GM19467 (cell line): ENCODE results near the gene PLEKHA1.

Experiments
- ATAC-seq: cut with Tn5 transposase; IDR thresholded peaks from one replicate; pipeline ENCODE4 v1.9.1; 2021; ENCODE audit warnings: mild to moderate bottlenecking, moderate library complexity; ENCODE audit not compliant: unreplicated experiment

Gene PLEKHA1

DNA sequence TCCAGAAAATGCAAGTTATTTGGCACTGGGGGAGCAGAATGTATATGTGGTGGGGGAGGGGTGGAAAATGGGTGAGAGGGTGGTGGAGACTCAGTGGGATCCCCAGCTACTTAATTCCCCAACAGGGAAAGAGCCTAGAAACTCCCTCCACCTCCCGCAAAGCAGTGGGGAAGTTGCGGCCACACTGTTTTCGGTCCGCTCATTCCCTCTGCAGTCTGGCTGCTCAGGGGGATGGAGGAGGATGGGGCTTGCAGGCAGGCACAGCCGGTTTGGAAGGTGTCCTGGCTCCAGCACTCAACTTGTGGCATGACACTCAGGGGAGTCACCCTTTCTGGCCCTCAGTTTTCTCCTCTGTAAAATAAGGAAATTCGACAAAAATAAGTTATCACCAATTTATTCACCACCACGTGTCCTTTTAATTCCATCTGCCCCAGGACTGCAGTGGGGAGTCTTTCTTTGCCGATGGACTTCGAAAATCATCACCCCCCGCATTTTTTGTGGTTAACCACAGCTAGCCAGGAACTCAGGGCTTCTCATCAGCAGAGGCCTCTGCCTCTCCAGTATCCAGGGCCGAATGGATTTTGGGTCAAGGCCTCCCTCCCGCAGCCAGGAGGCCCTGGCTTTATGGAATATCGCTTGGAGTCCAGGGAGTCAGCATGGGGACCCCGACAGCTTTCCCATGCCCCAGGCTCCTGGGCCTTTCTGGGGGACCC, 85.2 kb downstream of the PLEKHA1 start:
- ATAC-seq, result no peak

DNA sequence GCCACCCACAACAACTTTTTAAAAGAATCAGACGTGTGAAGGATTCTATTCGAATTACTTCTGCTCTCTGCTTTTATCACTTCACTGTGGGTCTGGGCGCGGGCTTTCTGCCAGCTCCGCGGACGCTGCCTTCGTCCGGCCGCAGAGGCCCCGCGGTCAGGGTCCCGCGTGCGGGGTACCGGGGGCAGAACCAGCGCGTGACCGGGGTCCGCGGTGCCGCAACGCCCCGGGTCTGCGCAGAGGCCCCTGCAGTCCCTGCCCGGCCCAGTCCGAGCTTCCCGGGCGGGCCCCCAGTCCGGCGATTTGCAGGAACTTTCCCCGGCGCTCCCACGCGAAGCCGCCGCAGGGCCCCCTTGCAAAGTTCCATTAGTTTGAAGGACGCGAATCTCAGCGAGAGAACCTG, 86.4 kb downstream of the PLEKHA1 start:
- no peak for ATAC-seq

DNA sequence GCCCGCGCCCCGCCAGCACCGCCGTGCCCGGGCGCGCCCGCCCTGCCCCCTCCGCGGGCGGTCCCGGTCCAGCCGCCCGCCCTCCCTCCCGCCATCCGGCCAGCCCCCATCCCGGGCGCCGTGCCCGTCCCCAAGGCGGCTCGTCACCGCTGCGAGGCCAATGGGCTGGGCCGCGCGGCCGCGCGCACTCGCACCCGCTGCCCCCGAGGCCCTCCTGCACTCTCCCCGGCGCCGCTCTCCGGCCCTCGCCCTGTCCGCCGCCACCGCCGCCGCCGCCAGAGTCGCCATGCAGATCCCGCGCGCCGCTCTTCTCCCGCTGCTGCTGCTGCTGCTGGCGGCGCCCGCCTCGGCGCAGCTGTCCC, 86.8 kb downstream of the PLEKHA1 start, which contains the start of gene HTRA1:
Gene HTRA1 (plus strand): TSS at position 187 of the 362 bp plus-strand sequence. CDS start 100 bp downstream, at position 287.
- no peak for ATAC-seq

DNA sequence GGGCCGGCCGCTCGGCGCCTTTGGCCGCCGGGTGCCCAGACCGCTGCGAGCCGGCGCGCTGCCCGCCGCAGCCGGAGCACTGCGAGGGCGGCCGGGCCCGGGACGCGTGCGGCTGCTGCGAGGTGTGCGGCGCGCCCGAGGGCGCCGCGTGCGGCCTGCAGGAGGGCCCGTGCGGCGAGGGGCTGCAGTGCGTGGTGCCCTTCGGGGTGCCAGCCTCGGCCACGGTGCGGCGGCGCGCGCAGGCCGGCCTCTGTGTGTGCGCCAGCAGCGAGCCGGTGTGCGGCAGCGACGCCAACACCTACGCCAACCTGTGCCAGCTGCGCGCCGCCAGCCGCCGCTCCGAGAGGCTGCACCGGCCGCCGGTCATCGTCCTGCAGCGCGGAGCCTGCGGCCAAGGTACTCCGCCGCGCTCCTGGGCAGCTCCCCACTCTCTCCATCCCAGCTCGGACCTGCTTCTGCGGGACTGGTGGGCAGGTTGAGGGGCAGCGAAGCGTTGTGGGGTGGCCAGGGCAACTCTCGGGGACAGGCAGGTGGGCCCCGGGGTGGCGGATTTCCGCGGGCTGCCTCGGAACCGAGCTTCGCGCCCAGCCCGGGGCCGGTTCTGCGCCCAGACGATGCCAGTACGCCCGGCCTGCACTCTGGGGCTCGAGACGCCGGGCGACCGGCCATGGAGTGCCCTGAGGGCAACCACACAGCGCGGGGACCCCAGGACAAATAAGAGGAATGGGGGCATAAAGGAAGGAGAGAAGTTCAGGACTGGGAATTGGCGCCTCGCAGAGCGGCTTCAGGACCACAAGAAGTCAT, 87.4 kb downstream of the PLEKHA1 start:
- no peak for ATAC-seq

DNA sequence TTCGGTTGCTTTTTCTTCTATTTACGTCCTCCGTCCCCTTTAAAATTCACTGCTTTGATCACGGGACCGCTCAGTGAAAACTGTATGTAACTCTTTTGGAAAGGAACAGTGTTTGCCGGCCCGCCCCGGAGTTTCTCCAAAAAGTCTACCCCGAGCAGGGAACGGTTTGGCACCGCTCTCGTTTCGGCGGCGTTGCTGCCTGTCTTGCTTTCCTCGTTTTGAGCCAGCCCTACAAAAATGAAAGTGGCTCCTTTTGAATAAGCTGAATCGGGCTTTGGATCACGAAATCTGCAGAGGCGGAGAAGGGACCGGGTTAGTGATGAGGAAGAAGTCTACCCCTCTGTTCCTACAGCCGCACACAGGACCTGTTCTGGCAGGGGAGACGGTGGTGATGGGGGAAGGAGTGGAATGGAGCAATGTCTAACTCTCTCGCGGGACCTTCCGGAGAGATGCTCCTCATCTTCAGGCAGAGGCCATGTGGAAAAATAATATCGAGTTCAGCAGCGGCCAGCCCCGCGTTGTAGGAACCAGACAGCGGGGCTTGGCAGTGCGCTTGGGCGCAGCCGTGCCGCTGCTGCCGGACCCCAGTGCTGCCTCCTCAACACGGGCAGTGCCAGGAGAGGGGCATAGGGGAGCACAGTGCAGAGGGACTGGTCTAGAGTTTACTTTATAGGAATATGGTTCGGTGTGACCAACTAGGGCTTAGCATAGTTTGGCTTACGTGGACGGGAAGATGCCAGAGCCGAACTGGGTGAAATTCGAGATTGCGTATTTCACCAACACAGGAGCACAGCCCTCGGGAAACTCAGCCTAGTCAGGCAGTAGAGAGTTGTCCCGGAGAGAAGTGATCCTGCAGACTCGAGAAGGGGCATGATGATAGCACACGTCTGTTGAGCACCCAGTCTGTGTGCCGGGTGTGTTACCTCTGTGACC, 88.3 kb downstream of the PLEKHA1 start:
- no peak for ATAC-seq

DNA sequence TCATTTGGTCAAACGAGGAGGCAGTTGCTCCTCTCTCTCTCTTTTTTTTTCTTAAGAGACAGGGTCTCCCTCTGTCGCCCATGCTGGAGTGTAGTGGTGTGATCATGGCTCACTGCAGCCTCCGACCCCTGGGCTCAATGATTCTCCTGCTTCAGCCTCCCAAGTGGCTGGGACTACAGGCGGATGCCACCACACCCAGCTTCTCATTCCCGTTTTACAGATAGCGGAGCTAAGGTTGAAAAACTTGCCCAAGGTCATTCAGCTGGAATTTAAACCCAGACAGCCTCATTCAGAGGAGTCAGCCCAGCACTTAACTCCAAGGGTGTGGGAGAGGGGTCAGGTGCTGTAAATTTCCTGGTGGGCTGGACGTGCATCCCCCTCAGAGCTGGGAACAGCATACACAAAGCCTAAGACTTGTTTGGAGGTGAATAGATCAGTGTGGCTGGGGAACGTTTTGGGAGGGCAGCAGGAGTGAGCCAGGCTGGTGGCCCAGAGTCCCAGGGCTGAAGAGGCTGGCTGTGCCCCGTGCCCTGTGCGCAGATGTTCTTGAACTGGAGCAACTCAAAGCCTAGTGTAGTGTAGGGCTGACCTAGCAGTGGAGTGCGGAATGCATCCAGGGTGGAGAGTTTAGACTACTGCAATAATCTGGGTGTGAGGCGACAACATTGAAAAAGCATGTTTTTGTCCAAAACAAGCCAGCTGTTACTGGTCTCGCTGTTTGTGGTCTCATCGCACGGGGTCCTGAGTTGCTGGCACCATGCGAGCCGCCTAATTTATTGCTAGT, 89.2 kb downstream of the PLEKHA1 start:
- no peak for ATAC-seq

DNA sequence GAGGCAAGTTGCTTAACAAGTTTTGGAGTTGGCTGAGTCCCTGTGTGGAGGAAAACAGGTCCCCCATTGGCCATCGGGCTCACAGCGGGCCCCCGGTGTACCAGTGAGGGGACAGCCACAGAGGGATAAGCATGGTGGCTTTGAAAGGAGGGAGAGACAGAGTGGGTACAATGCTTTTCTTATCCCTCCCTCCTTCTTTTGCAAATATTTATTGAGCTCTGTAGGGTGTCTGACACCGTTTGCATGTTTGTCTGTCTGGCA, 89.7 kb downstream of the PLEKHA1 start:
- no peak for ATAC-seq

DNA sequence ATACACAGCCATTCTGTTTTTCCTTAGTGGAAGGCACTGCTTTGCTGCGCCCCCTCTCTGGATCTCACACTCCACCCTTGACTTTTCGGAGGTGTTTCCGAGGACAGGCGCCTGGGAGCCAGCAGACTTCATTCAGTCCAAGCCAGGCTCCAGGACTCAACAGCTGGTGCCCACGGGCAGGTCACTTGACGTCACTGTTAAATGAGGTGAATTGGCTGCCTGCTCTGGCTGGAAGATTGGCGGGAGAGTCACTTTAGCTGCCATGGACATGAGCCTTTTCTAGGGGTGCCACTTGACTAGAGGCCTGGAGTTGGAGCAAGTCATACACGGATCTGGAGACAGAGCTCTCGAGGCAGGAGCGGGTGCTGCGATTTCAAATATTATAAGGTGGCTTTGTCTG, 90.1 kb downstream of the PLEKHA1 start:
- no peak for ATAC-seq

DNA sequence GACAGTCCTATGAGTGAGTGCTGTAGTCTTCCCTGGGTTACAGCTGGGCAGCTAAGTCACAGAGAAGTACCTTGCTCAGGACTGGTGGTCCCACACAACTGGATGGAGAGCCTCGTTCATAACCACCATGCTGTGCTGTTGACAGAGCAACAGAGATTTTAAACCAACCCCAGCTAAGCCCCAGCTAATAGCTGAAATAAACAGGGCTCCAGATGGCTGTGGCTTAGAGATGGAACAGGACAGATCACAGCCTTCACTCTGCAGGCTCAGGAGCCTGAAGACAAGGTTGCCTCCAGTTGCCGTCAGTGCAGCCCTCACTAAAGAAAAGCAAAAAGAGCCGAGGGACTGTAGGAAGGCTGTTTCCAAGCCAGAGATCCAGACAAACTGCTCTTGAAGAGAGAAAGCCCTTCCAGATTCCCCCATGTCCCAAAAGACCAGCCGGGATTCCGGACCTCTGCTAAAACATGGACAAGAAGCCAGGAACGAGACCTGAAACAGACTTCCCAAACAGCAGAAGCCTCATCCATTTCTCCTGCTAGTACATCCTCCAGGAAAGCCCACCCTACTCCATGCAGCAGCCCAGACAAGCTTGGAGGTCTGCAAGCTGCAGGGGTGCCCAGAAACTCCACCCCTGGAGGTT, 91.0 kb downstream of the PLEKHA1 start:
- no peak for ATAC-seq

DNA sequence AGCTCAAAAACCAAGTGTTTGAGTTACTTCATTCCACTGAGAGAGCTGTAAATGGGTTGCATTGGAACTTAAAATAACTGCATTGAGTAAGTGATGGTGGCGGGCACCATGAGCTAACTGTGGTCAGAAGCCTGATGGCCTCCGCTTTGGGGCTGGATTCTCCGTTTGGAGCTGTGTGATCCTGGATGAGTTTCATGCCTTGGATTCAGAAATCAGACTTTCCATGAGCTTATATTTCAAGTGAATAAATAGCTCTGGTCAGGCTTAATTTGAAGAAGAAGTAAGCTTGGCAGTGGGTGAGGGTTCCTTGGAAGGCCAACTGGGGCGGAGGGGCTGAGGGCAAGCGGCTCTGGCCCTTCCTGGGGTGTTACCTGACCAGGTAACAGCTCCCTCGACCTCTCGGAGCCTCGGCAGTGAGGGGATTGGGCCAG, 92.5 kb downstream of the PLEKHA1 start:
- ATAC-seq, result no peak

DNA sequence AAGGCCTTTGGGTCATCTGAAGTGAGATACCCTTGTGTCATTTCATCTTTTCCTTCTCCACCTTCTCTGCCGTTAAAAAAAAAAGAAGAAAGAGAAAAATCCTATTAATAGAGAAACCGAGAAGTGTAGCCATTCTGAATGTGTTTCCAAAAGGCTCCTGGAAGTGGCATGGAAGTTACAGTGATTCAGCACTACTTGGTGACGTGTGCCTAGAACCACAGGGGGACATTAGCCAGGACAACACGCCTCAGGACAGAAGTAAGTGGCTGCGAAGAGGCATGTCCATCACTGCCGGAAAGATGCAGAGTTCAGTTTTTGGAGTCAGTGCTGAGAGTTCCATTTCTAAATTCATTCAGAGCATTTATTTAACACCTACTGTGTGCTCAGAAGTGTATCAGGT, 93.2 kb downstream of the PLEKHA1 start:
- ATAC-seq, result no peak

DNA sequence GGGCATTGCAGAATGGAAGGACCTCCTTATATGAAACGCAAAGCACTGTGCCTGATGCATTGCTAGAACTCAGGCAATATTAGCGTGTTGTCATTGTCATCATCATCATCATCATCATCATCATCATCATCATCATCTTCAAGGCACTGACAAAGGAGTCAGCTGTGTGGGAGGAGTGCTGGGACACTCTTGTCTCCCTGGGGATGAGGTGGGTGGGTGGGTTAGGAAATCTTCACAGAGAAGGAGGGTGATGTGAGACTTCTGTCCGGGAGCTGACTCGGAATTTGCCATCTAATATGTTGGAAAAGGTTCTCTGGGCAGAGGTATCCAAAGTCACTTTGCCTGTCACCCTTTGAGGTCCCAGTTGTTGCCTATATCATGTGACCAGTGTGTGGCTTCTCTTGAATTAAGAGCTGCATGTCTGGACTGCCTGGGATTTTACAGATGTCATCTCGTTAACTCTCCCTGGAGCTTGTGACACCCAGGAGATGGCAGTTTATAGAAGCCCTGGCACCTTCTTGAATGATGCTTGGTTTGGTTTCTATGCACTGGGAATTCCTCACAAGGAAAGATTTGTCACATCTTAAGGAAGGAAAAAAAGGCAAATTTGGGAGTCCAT, 93.9 kb downstream of the PLEKHA1 start:
- ATAC-seq, result no peak

DNA sequence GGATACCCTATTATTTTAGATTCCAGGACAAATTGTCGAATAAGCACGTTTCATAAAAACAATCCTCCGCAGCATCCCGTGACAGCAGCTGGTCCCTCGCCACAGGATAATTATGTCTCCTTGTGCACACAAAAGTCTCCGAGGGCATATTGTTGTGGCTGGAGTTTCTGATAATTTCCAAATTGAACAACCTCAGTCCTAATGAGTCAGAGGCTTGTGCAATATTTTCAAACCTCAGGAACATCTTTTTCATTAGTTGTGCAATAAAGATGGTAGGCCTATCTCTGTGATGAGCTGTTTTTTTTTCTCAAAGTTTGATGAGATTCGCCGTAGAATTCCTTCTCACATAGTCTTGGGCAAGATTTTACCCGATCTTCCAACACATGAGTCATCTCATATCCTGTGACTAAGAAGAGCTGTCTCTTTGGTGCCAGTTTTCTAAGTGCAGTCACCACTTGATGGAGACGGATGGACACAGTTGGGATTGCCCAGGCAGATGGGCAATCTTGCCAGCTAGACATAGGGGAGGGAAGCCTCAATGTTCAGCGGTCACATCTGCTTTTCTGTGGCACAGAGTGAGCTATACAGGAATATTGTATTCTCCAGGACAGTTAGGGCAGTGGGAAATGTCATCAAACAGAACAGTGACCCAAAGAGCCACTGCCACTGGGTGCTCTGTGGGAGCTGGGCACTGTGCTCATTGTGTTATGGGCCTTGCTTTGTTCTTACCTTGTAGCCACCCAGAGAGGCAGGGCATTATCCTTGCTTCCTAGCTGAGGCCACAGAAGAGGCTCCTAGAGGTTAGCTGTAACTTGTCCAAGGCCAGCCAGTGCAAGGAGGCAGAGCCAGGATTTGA, 94.6 kb downstream of the PLEKHA1 start:
- no peak for ATAC-seq

DNA sequence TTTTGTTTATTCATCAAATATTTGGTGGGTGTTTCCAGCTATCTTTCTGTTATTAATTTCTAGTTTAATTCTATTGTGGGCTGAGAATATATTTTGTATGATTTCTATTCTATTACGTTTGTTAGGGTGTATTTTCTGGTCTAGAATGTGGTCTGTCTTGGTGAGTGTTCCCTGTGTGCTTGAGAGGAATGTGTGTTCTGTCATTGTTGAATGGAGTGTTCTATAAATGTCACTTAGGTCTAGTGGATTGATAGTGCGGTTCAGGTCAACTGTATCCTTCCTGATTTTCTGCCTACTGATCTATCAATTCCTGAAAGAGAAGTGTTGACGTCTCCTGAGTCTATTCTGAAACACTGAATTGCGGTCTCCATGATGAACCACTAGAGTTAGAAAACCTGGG, 95.3 kb downstream of the PLEKHA1 start:
- no peak for ATAC-seq

DNA sequence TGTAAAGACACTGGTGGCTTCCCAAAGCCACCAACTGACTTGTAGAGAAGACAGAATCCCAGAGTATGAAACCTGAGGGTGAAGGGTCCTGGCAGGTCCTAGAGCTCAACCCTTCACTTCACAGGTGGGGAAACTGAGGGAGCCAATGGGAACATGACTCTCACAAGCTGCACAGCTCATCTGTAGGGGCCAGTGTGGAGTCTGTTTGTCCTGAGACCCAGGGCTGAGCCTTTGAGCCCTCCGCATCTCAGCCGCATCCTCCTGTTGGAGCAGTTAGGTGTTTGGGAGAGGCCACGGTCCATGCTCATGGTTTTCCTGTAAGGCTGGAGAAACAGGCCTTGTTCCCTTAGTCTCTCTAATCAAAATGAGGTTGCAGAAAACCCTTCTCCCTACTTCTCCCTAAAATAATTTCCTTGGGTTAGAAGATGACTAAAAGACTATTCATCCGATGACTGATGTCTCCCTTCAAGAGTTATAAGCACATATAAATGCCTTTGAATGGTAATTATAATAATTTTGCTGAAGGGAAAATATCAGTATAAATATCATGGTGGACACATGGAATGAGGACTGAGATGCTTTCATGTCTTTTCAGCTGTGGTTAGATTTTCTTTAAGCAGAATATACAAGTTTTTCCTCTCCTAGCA, 97.1 kb downstream of the PLEKHA1 start:
- no peak for ATAC-seq

DNA sequence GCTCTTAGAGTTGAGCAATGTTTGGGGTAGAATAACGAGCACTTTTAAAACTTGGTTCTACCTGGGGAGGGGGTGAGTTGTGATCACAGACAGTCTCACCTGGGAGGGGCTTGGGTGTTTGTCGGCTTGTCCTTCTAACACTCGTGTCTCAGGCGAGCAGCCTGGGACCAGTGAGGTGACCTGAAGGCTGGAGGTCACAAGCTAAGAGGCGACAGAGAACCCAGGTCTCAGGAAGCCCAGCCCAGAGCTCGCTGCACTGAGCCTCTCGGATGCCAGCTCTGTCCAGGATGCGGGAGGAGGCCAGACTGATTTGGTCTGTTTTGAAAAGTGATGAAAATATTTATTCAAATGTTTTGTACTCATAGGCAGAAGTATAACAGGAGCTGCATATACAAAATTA, 98.6 kb downstream of the PLEKHA1 start:
- no peak for ATAC-seq

DNA sequence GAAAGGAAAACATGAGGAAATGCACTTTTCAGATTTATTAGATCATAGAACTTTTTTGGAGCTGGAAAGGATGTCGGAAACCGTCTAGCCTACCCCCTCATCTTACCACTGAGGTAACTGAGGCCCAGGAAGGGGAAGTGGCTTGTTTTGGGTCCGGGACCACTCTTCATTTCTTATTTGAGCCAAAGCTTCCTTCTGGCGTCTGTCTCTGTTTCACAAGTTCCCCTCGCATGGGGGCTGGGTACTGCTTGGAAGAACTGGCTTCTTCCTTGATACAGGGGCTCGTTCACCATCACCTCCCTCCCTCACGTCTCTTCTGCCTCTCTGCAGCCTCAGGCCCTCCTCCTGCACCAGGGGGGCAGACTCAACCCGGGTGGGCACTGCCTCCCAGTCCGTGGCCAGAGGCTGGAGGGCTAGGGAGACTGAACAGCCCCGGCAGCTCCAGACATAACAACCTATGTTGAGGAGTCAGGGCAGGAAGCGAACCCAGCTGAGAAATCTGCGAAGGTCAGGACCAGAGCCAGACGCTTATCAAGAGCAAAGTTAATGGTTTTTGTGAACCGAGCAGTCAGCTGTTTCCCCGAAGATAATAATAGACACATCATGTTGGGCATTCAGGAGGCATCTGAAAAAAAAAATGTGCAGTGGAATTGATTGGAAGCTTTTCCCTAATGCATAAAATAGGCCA, 99.8 kb downstream of the PLEKHA1 start:
- ATAC-seq, result no peak

DNA sequence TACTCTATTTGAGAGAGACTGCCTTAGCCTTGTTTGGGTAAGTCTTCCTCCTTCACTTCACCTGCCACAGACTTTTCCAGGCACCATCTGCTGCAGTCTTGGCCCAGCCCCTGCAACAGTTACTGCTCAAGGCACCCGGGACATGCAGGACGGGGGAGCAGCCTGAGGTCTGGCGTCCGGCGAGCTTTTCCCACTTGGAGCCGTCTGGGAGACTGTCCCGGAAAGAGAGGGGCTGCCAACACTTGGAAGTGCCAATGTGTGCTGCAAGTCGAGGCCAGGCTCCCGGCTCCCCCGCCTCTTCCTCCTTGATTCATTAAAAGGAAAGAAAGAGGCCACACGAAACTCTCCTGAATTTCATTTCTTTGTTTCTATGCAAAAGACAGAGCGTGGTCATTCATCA, 100.6 kb downstream of the PLEKHA1 start:
- ATAC-seq, result no peak
